IMR-90 (cell line): ENCODE data around the gene ST6GALNAC5. TPM values are rescaled to one million over a fixed set of nuclear protein-coding genes. Genes with fewer than 3 reads are reported as not detected.

Source experiments
- ATAC-seq: fragments of 200-7000 bp; cut with Tn5 transposase; 2 replicates; pipeline ENCODE4 v1.9.1; 2020; ENCODE audit warnings: low read depth, mild to moderate bottlenecking, moderate library complexity
- BruUV-seq: library from RNA; stranded (reverse); fragments of 400-500 nt; replicated peaks from 2 replicates; lab custom pipeline; 2021; lab: Mats Ljungman, UMichigan
- CTCF ChIA-PET: fragments of 300-600 bp; formaldehyde crosslinking; extraction: SDS; loops from one replicate; lab custom pipeline; 2021; ENCODE audit warnings: antibody characterized with exemption; lab: Yijun Ruan, JAX
- POLR2A ChIA-PET: fragments of 300-600 bp; sonication (Branson Sonifier 250); formaldehyde crosslinking; loops from one replicate; lab custom pipeline; 2022; ENCODE audit warnings: antibody characterized with exemption; ENCODE audit not compliant: unreplicated experiment; lab: Charles Lee
- DNase-seq: peaks from one replicate; pipeline ENCODE4 v3.0.0; 2013
- H2AFZ ChIP-seq: replicated peaks from 2 replicates; pipeline ENCODE3; 2013; ENCODE audit warnings: low read length, mild to moderate bottlenecking; ENCODE audit not compliant: poor library complexity
- H2AK5ac ChIP-seq: 2 replicates; pipeline ENCODE4 v1.6.1; 2013; ENCODE audit warnings: low read depth, low read length, inconsistent platforms
- H2AK9ac ChIP-seq: replicated peaks from 2 replicates; pipeline ENCODE3; 2013; ENCODE audit warnings: mild to moderate bottlenecking, low read depth, low read length, moderate library complexity; ENCODE audit not compliant: poor library complexity
- H2BK120ac ChIP-seq: 2 replicates; pipeline ENCODE4 v1.6.1; 2013; ENCODE audit warnings: low read depth, low read length, inconsistent platforms
- H2BK15ac ChIP-seq: 3 replicates; pipeline ENCODE4 v1.6.1; 2013; ENCODE audit warnings: low read depth, low read length, inconsistent platforms
- H2BK20ac ChIP-seq: 2 replicates; pipeline ENCODE4 v1.6.1; 2013; ENCODE audit warnings: low read depth, mild to moderate bottlenecking, inconsistent platforms, low read length, moderate library complexity
- H2BK5ac ChIP-seq: 2 replicates; pipeline ENCODE4 v1.6.1; 2013; ENCODE audit warnings: mild to moderate bottlenecking, low read depth, low read length, inconsistent platforms; ENCODE audit not compliant: poor library complexity, severe bottlenecking
- H3K14ac ChIP-seq: replicated peaks from 2 replicates; pipeline ENCODE4 v1.6.1; 2013; ENCODE audit warnings: low read depth, low read length, inconsistent platforms
- H3K18ac ChIP-seq: 2 replicates; pipeline ENCODE4 v1.6.1; 2013; ENCODE audit warnings: low read depth, low read length, control low read depth
- H3K23ac ChIP-seq: 2 replicates; pipeline ENCODE4 v1.6.1; 2013; ENCODE audit warnings: low read depth, low read length, inconsistent platforms
- H3K27ac ChIP-seq: 2 replicates; pipeline ENCODE4 v1.5.1; 2013; ENCODE audit warnings: mild to moderate bottlenecking, control low read depth, low read length; ENCODE audit not compliant: insufficient read depth
- H3K27me3 ChIP-seq: 2 replicates; pipeline ENCODE4 v1.6.1; 2013; ENCODE audit warnings: low read length; ENCODE audit not compliant: control insufficient read depth, insufficient read depth
- H3K36me3 ChIP-seq: 2 replicates; pipeline ENCODE4 v1.6.1; 2013; ENCODE audit warnings: low read length, mixed read lengths; ENCODE audit not compliant: control insufficient read depth, insufficient read depth
- H3K4ac ChIP-seq: 2 replicates; pipeline ENCODE4 v1.6.1; 2013; ENCODE audit warnings: low read depth, low read length, inconsistent platforms
- H3K4me1 ChIP-seq: 2 replicates; pipeline ENCODE4 v1.6.1; 2013; ENCODE audit warnings: low read length, mixed read lengths; ENCODE audit not compliant: control insufficient read depth, insufficient read depth
- H3K4me2 ChIP-seq: 2 replicates; pipeline ENCODE4 v1.6.1; 2013; ENCODE audit warnings: low read depth, mild to moderate bottlenecking, control low read depth, low read length, moderate library complexity
- H3K4me3 ChIP-seq: 2 replicates; pipeline ENCODE4 v1.5.1; 2013; ENCODE audit warnings: low read depth, mild to moderate bottlenecking, control low read depth, low read length, moderate library complexity; ENCODE audit not compliant: insufficient read depth
- H3K56ac ChIP-seq: 2 replicates; pipeline ENCODE4 v1.6.1; 2013; ENCODE audit warnings: low read length, inconsistent platforms; ENCODE audit not compliant: insufficient read depth; ENCODE audit errors: extremely low read depth
- H3K79me1 ChIP-seq, 2 experiments: 2 replicates each; pipeline ENCODE4 v1.6.1; 2013; ENCODE audit warnings: low read length in 2 of 2, inconsistent platforms in 1 of 2, low read depth in 1 of 2
- H3K9ac ChIP-seq: 2 replicates; pipeline ENCODE4 v1.6.1; 2013; ENCODE audit warnings: low read depth, low read length, control low read depth
- H3K9me1 ChIP-seq: 2 replicates; pipeline ENCODE4 v1.6.1; 2013; ENCODE audit warnings: low read length, inconsistent platforms; ENCODE audit not compliant: insufficient read depth
- H3K9me3 ChIP-seq: 2 replicates; pipeline ENCODE4 v1.6.1; 2013; ENCODE audit warnings: low read length; ENCODE audit not compliant: control insufficient read depth, insufficient read depth
- H4K20me1 ChIP-seq: 2 replicates; pipeline ENCODE4 v1.6.1; 2013; ENCODE audit warnings: low read length, inconsistent platforms; ENCODE audit not compliant: insufficient read depth
- H4K5ac ChIP-seq: 2 replicates; pipeline ENCODE4 v1.6.1; 2013; ENCODE audit warnings: mild to moderate bottlenecking, low read depth, low read length, control low read depth
- H4K8ac ChIP-seq, 2 experiments: 2 replicates each; pipeline ENCODE4 v1.6.1; 2013; ENCODE audit warnings: low read depth in 2 of 2, low read length in 2 of 2, control low read depth in 1 of 2, inconsistent platforms in 1 of 2
- H4K91ac ChIP-seq: 2 replicates; pipeline ENCODE4 v1.6.1; 2013; ENCODE audit warnings: low read depth, low read length, inconsistent platforms; ENCODE audit not compliant: insufficient read depth
- ELK1 ChIP-seq: fragments of 150-350 bp; IDR thresholded peaks from 2 replicates; pipeline ENCODE4 v1.6.1; 2016; ENCODE audit warnings: low read depth, mild to moderate bottlenecking, low read length, moderate library complexity, borderline replicate concordance
- FOS ChIP-seq: fragments of 150-350 bp; IDR thresholded peaks from 2 replicates; pipeline ENCODE4 v1.6.1; 2016; ENCODE audit warnings: low read depth, low read length
- WGBS, 2 experiments: methylation state at CpG; one replicate each; pipeline versions ENCODE4 v1.1.5 to v1.1.7; 2013; ENCODE audit warnings: missing lambda C conversion rate in 2 of 2; ENCODE audit not compliant: insufficient read length in 1 of 2; ENCODE audit errors: extremely low coverage in 2 of 2; 5-methylcytosine and 5-hydroxymethylcytosine counted together
- dilution Hi-C: fragments of 300-500 bp; cut with HindIII; formaldehyde crosslinking; loops from one replicate; pipeline ENCODE4 v1.14.3; 2018; ENCODE audit warnings: low sequenced_read_pairs; ENCODE audit not compliant: unreplicated experiment
- in situ Hi-C: fragments of 300-500 bp; cut with MboI; formaldehyde crosslinking; loops from 3 replicates; pipeline ENCODE4 v1.14.3; 2019; ENCODE audit warnings: low sequenced_read_pairs, inconsistent platforms, mixed read lengths
- intact Hi-C: fragments of 100-400 bp; cut with micrococcal nuclease; formaldehyde crosslinking; loops from 2 replicates; pipeline ENCODE4 v1.10.0; 2022
- polyA plus RNA-seq, 3 experiments: library from polyadenylated mRNA; depleted of rRNA; stranded (reverse); fragments of >200 nt; gene quantifications; 2 replicates each; pipeline ENCODE4 v1.2.3, GENCODE V29; 2012; ENCODE audit warnings: low replicate concordance in 1 of 3
- total RNA-seq: library from RNA; depleted of rRNA; stranded (reverse); fragments of >200 nt; gene quantifications from 2 replicates; pipeline ENCODE4 v1.2.3, GENCODE V29; 2012

ST6GALNAC5 gene
- total and polyA plus RNA-seq, 2 of the 4 experiments (the other 2 are of a cell fraction) = 3.4 to 4.0 TPM

DNA sequence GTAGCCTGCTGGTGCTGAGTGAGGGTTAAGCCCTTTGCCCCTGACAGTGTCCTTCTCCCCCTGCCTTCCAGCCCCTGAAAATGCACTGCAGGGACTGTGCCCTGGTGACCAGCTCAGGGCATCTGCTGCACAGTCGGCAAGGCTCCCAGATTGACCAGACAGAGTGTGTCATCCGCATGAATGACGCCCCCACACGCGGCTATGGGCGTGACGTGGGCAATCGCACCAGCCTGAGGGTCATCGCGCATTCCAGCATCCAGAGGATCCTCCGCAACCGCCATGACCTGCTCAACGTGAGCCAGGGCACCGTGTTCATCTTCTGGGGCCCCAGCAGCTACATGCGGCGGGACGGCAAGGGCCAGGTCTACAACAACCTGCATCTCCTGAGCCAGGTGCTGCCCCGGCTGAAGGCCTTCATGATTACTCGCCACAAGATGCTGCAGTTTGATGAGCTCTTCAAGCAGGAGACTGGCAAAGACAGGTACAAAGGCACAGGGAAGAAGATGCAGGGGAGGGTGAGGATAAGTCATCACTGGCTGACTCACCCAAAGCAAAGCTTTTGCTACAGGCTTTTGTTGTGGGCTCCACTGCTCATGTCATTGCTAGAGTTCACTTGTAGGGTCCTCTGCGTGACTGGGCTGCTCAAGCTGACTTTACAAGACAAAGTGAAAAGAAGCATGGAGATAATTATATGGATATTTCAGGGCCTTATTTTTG is 177.0 kb downstream of the ST6GALNAC5 start:
- H3K36me3 ChIP-seq = no peaks in the 10 kb centered on the region
- no peak overlapping the region for H3K4me3 ChIP-seq
- H2BK5ac ChIP-seq = no peak overlapping the region
- H3K9me3 ChIP-seq = no peaks in the 10 kb centered on the region
- no peak overlapping the region for H2AK5ac ChIP-seq
- no peak overlapping the region for H3K27ac ChIP-seq
- intact Hi-C loops (no loop called here), in situ Hi-C loops (no loop called here), dilution Hi-C loops (no loop called here)
- no peak overlapping the region for H3K23ac ChIP-seq
- no peak overlapping the region for H2BK120ac ChIP-seq
- 85% methylated on average over 5 of the region's 20 CpGs; no CpG with 5 or more reads in 1 of the 2 experiments for WGBS, 2 experiments
- no peak overlapping the region for H3K4ac ChIP-seq
- peaks cover 3% of the 10 kb centered on the region for H3K27me3 ChIP-seq
- no peak overlapping the region for H2BK20ac ChIP-seq
- H3K56ac ChIP-seq = no peak overlapping the region
- no peak overlapping the region for H2BK15ac ChIP-seq
- H3K18ac ChIP-seq = no peak overlapping the region
- no peak overlapping the region for H3K14ac ChIP-seq
- no peak overlapping the region for H2AK9ac ChIP-seq
- peak overlapping the region; percentile 21 for H2AFZ ChIP-seq
- TF ChIP-seq ELK1 (no peak), FOS (no peak)
- no peak overlapping the region for H4K91ac ChIP-seq
- no peaks in the 10 kb centered on the region for H3K9me1 ChIP-seq
- no peaks in the 10 kb centered on the region for H4K20me1 ChIP-seq
- ChIA-PET CTCF (no interaction called here), POLR2A (no interaction called here)
- ATAC-seq = no peak
- BruUV-seq = no TSS peak
- H3K79me1 ChIP-seq = no peaks in the 10 kb centered on the region
- peak; percentile 16 for DNase-seq
- no peak overlapping the region for H4K8ac ChIP-seq
- no peak overlapping the region for H3K4me2 ChIP-seq
- H4K5ac ChIP-seq = no peak overlapping the region
- H3K4me1 ChIP-seq = no peaks in the 10 kb centered on the region
- H3K9ac ChIP-seq = no peak overlapping the region
